Retinal pigment epithelial cell (primary cell): ENCODE results near the gene PRDM16.

Experiments
- DNase-seq: peaks from one replicate; pipeline ENCODE4 v3.0.0-alpha.2; 2010; ENCODE audit warnings: low read depth
- H3K4me3 ChIP-seq: 2 replicates; pipeline ENCODE4 v1.5.1; 2011; ENCODE audit warnings: mild to moderate bottlenecking, low read length, control low read depth, moderate library complexity
- CTCF ChIP-seq: conservative IDR thresholded peaks from 2 replicates; pipeline ENCODE4 v1.5.1; 2011; ENCODE audit warnings: low read depth, low read length, control low read depth, inconsistent platforms

PRDM16 gene

DNA sequence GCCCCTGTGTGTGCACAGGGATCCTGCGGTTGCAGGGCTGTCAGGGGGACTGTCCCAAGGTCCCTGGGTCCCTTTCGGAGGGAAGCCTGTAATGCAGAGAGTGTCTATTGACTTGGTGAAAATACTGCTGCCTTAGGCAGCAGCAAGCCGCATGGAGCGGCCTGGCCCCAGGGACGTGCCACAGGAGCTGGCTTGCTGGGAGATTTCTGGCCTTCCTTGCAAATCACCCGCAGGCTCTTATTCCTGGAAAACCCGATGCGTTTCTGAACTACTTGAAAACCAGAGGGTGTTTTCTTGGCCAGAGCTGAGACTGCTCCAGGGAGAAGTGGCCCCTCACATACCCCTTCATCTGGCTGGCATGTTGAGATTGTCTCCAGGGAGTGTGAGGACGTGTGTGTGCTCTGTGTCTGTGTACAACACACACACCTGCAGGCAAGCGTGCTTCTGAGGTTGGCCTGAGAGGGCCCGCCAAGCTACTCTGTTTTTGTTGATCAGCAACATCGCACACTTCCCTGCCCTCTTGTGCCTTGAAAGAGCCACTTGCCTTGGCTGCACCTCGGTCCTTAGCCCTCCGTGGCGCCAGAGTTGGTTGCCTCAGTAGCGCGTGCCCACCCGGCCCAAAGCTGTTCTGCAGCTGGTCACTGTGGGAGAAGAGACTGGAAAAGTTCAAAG is 10.5 kb downstream of the PRDM16 start:
- no peak for TF ChIP-seq CTCF
- DNase-seq = no peak
- H3K4me3 ChIP-seq = no peak overlapping the region

GRCh38 chr1:3080053-3080955 is 11.3 kb downstream of the PRDM16 start:
- TF ChIP-seq CTCF = no peak
- DNase-seq = no peak
- no peak overlapping the region for H3K4me3 ChIP-seq

DNA sequence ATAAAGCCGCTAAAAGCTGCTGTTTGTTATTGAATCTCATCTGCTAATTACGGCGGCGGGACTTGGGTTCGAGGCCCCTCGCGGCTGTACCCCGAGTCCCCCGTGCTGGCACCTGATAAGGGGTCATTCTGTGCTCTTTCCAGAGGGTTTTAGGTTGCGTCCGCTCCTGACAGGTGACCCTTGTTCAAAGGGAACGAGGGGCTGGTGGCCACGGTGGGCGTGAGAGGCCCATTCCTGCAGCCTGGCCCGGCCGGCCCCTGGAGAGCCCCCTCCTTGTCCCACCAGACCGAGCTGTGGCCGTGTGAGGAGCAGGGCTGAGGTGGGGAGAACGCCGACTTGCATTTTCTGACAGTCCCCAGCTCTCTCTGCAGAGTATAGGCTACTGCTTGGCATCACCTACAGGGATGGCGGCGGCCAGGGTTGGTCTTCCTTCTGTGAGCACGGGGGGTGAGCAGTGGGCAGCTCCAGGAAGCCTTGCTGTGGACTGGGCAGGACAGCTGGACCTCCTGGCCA is 12.2 kb downstream of the PRDM16 start:
- TF ChIP-seq CTCF = no peak
- no peak for DNase-seq

GRCh38 chr1:3082051-3082450 is 13.0 kb downstream of the PRDM16 start:
- no peak overlapping the region for H3K4me3 ChIP-seq
- TF ChIP-seq CTCF = no peak
- DNase-seq = no peak

More for the DNA sequence above, 12.2 kb downstream of the PRDM16 start:
- H3K4me3 ChIP-seq = no peak overlapping the region

DNA sequence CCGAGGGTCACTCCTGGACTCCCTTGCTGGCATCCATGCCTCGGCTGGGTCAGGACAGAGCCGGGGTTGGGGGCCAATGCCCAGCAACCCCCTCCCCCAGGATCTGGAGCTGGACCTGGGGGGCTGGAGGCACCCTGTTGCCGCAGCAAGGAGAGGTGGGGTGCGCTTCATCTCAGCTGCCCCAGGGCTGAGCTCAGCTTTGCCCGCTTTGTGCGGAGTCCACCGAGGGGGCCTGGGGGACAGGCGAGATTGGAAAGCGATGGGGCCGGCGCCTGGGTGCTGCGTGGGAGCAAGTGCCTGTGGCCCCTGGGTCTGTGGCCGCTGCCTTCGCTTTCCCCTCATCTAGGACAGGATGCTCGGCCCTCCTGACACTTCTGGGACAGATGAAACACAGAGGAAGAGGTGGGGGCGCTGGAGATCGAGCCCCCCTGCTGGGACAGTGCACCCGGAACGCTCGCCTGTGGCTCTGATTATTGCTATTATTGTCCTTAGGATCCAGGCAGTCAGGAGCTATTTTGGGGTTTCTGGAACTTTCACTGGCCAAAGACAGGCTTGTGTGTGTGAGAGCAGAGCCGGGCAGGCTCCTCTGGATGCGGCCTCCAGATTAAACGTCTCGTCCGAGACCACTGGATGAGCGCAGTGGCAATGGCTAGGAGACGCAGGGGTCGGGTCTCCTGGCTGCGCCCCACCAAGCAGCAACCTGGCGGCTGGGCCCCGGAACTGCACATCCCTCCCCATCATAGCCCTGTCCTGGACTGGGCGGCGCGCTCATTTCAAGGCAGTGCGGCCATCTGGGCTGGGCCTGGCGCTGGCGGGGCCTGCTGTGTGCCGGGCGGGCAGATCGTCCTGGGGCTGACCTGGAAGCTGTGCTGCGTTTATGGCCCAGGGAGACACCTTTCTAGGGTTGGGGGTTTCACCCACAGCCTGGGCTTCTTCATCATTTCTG is 13.8 kb downstream of the PRDM16 start:
- peak; percentile 2 for TF ChIP-seq CTCF
- no peak overlapping the region for H3K4me3 ChIP-seq
- no peak for DNase-seq

GRCh38 chr1:3084154-3084553 is 15.2 kb downstream of the PRDM16 start:
- H3K4me3 ChIP-seq = no peak overlapping the region
- DNase-seq = no peak
- no peak for TF ChIP-seq CTCF
